ENCODE results near the gene TM4SF1. TPM values are rescaled to one million over a fixed set of nuclear protein-coding genes. Genes with fewer than 3 reads are reported as not detected.

Gene TM4SF1
- total and polyA plus RNA-seq, 9 of the 15 experiments (the other 6 are each of a cell fraction or from before 2014, with no cell fraction given), result 0.06 to 0.44 (median 0.08) TPM; not detected in 4

GRCh38 chr3:149319750-149320149 lies 57.7 kb downstream of the TM4SF1 start:
- Histone ChIP-seq H2AFZ (ENCODE audit: low read depth, low read length) (no peak overlapping the region), H3K4me3 (no peak overlapping the region)

More at GRCh38 chr3:149319750-149320149, 57.7 kb downstream of the TM4SF1 start:
- no peaks in the 10 kb centered on the region for H3K9me3 ChIP-seq (replicated peaks; ENCODE audit: control insufficient read depth, insufficient read depth, low read depth, low read length)
- TF ChIP-seq TRIM25 (IDR thresholded peaks at IDR 0.05; ENCODE audit: borderline replicate concordance), result no peak
- no peak for TF ChIP-seq ZNF444 (CRISPR knock-in tag; IDR thresholded peaks at IDR 0.05)
- no peak for TF ChIP-seq MTA1 (IDR thresholded peaks at IDR 0.05; ENCODE audit: borderline replicate concordance)
- no peak for TF ChIP-seq GABPB1 (CRISPR knock-in tag; IDR thresholded peaks at IDR 0.05)
- TF ChIP-seq CBFB (CRISPR knock-in tag; IDR thresholded peaks at IDR 0.05), result no peak
- TF ChIP-seq RAD21 (CRISPR knock-in tag; conservative IDR thresholded peaks at IDR 0.05 in 1 of 2, IDR thresholded peaks at IDR 0.05 in 1 of 2), result no peak
- TF ChIP-seq TFAM (CRISPR knock-in tag; conservative IDR thresholded peaks at IDR 0.05), result no peak
- TF ChIP-seq L3MBTL2 (IDR thresholded peaks at IDR 0.05), result no peak
- TF ChIP-seq CREB5 (CRISPR knock-in tag; IDR thresholded peaks at IDR 0.05), result no peak
- TF ChIP-seq MAFG (tag; conservative IDR thresholded peaks at IDR 0.05), result no peak
- no peak for TF ChIP-seq ZMIZ1 (IDR thresholded peaks at IDR 0.05; ENCODE audit: low read depth in 2 of 2, low read length in 2 of 2)
- no peak for TF ChIP-seq HNRNPH1 (optimal IDR thresholded peaks at IDR 0.05; ENCODE audit: low read depth, low read length)
- TF ChIP-seq ZNF232 (CRISPR knock-in tag; IDR thresholded peaks at IDR 0.05), result no peak
- no peak for TF ChIP-seq FOXJ2 (tag; IDR thresholded peaks at IDR 0.05)
- no peak for TF ChIP-seq MYNN (IDR thresholded peaks at IDR 0.05)
- TF ChIP-seq MYNN (CRISPR knock-in tag; IDR thresholded peaks at IDR 0.05), result no peak
- TF ChIP-seq CAMTA2 (CRISPR knock-in tag; conservative IDR thresholded peaks at IDR 0.05), result no peak
- TF ChIP-seq ZNF699 (CRISPR knock-in tag; IDR thresholded peaks at IDR 0.05; ENCODE audit: insufficient replicate concordance), result no peak
- H3K4me1 ChIP-seq (replicated peaks in 1 of 2; ENCODE audit: control insufficient read depth in 2 of 2, insufficient read depth in 2 of 2, low read length in 2 of 2), result no peaks in the 10 kb centered on the region
- DNase-seq (ENCODE audit: extremely low read depth in 1 of 4, low spot score in 3 of 4) (no peak), ATAC-seq (no peak), FAIRE-seq (no peak)
- intact Hi-C loops (cut with micrococcal nuclease), result no loop called here
- ChIA-PET POLR2A (no interaction called here), CTCF (ENCODE audit: low intra/inter-chr PET ratio) (no interaction called here)
- H3K9me1 ChIP-seq (ENCODE audit: control insufficient read depth, insufficient read depth, low read length), result no peaks in the 10 kb centered on the region
- no peak overlapping the region for H3K27ac ChIP-seq (ENCODE audit: extremely low read depth, low read depth, low read length)
- H3K79me2 ChIP-seq (ENCODE audit: control insufficient read depth, insufficient read depth, low read length), result no peaks in the 10 kb centered on the region
- H3K9ac ChIP-seq (ENCODE audit: insufficient read depth in 1 of 2, low read depth in 2 of 2, low read length in 2 of 2), result no peak overlapping the region
- H3K27me3 ChIP-seq (ENCODE audit: control insufficient read depth in 2 of 2, insufficient read depth in 2 of 2, low read length in 2 of 2), result no peaks in the 10 kb centered on the region
- no peaks in the 10 kb centered on the region for H4K20me1 ChIP-seq (replicated peaks; ENCODE audit: control insufficient read depth, insufficient read depth, low read length)
- in situ Hi-C loops (cut with MboI), result no loop called here
- WGBS (ENCODE audit: insufficient coverage, low coverage, missing lambda C conversion rate), result 0% methylated on average over 3 of the region's 3 CpGs
- no peaks in the 10 kb centered on the region for H3K36me3 ChIP-seq (ENCODE audit: control insufficient read depth, insufficient read depth, low read length)
- H3K4me2 ChIP-seq (ENCODE audit: insufficient read depth, low read length), result no peak overlapping the region
- no TSS peak for BruUV-seq (replicated peaks)
